ENCODE data around the gene VPS13D.

The VPS13D gene

GRCh38 chr1:12333036-12333785, 103.4 kb downstream of the VPS13D start:
- Histone ChIP-seq H3K4me1 (ENCODE audit: control insufficient read depth, insufficient read depth, low read length) (no peaks in the 10 kb centered on the region), H3K9ac (ENCODE audit: low read length) (no peak overlapping the region), H3K27me3 (ENCODE audit: control insufficient read depth, insufficient read depth, low read length) (no peaks in the 10 kb centered on the region), H3K36me3 (ENCODE audit: control insufficient read depth, insufficient read depth, low read length) (peaks cover 5% of the 10 kb centered on the region), H3K9me3 (ENCODE audit: control insufficient read depth, low read length) (no peaks in the 10 kb centered on the region), H3K4me3 (ENCODE audit: low read length) (no peak overlapping the region)

GRCh38 chr1:12335815-12336214, 106.0 kb downstream of the VPS13D start:
- H3K9me3 ChIP-seq (ENCODE audit: control insufficient read depth, low read length), result no peaks in the 10 kb centered on the region
- no peak overlapping the region for H3K9ac ChIP-seq (ENCODE audit: low read length)
- no peaks in the 10 kb centered on the region for H3K4me1 ChIP-seq (ENCODE audit: control insufficient read depth, insufficient read depth, low read length)
- peaks cover 5% of the 10 kb centered on the region for H3K36me3 ChIP-seq (ENCODE audit: control insufficient read depth, insufficient read depth, low read length)
- H3K4me3 ChIP-seq (ENCODE audit: low read length), result no peak overlapping the region
- H3K27me3 ChIP-seq (ENCODE audit: control insufficient read depth, insufficient read depth, low read length), result no peaks in the 10 kb centered on the region

- no peak overlapping the region for H3K9ac ChIP-seq (ENCODE audit: low read length)
- H3K4me3 ChIP-seq (ENCODE audit: low read length), result no peak overlapping the region
- H3K9me3 ChIP-seq (ENCODE audit: control insufficient read depth, low read length), result no peaks in the 10 kb centered on the region
- H3K36me3 ChIP-seq (ENCODE audit: control insufficient read depth, insufficient read depth, low read length), result peaks cover 5% of the 10 kb centered on the region
- H3K27me3 ChIP-seq (ENCODE audit: control insufficient read depth, insufficient read depth, low read length), result no peaks in the 10 kb centered on the region
- peaks cover 2% of the 10 kb centered on the region for H3K4me1 ChIP-seq (ENCODE audit: control insufficient read depth, insufficient read depth, low read length)
These were observed 106.6 kb downstream of the VPS13D start for GRCh38 chr1:12336413-12336812.

- no peaks in the 10 kb centered on the region for H3K27me3 ChIP-seq (ENCODE audit: control insufficient read depth, insufficient read depth, low read length)
- no peak overlapping the region for H3K9ac ChIP-seq (ENCODE audit: low read length)
- no peak overlapping the region for H3K4me3 ChIP-seq (ENCODE audit: low read length)
- H3K4me1 ChIP-seq (ENCODE audit: control insufficient read depth, insufficient read depth, low read length), result peaks cover 8% of the 10 kb centered on the region
- peaks cover 5% of the 10 kb centered on the region for H3K36me3 ChIP-seq (ENCODE audit: control insufficient read depth, insufficient read depth, low read length)
- H3K9me3 ChIP-seq (ENCODE audit: control insufficient read depth, low read length), result no peaks in the 10 kb centered on the region
These were observed 108.2 kb downstream of the VPS13D start for GRCh38 chr1:12338017-12338416.

- Histone ChIP-seq H3K36me3 (ENCODE audit: control insufficient read depth, insufficient read depth, low read length) (peaks cover 5% of the 10 kb centered on the region), H3K9me3 (ENCODE audit: control insufficient read depth, low read length) (no peaks in the 10 kb centered on the region), H3K4me1 (ENCODE audit: control insufficient read depth, insufficient read depth, low read length) (peaks cover 8% of the 10 kb centered on the region), H3K4me3 (ENCODE audit: low read length) (no peak overlapping the region), H3K9ac (ENCODE audit: low read length) (no peak overlapping the region), H3K27me3 (ENCODE audit: control insufficient read depth, insufficient read depth, low read length) (no peaks in the 10 kb centered on the region)
These were observed 109.0 kb downstream of the VPS13D start for GRCh38 chr1:12338823-12339222.

GRCh38 chr1:12339396-12339795, 109.6 kb downstream of the VPS13D start:
- Histone ChIP-seq H3K4me1 (ENCODE audit: control insufficient read depth, insufficient read depth, low read length) (peaks cover 8% of the 10 kb centered on the region), H3K36me3 (ENCODE audit: control insufficient read depth, insufficient read depth, low read length) (peaks cover 4% of the 10 kb centered on the region), H3K9ac (ENCODE audit: low read length) (no peak overlapping the region), H3K27me3 (ENCODE audit: control insufficient read depth, insufficient read depth, low read length) (no peaks in the 10 kb centered on the region), H3K9me3 (ENCODE audit: control insufficient read depth, low read length) (no peaks in the 10 kb centered on the region), H3K4me3 (ENCODE audit: low read length) (no peak overlapping the region)

- Histone ChIP-seq H3K27me3 (ENCODE audit: control insufficient read depth, insufficient read depth, low read length) (no peaks in the 10 kb centered on the region), H3K9me3 (ENCODE audit: control insufficient read depth, low read length) (no peaks in the 10 kb centered on the region), H3K4me1 (ENCODE audit: control insufficient read depth, insufficient read depth, low read length) (peaks cover 12% of the 10 kb centered on the region), H3K4me3 (ENCODE audit: low read length) (no peak overlapping the region), H3K36me3 (ENCODE audit: control insufficient read depth, insufficient read depth, low read length) (no peaks in the 10 kb centered on the region), H3K9ac (ENCODE audit: low read length) (no peak overlapping the region)
These were observed 110.1 kb downstream of the VPS13D start for GRCh38 chr1:12339811-12340543.

GRCh38 chr1:12340544-12340930, 110.7 kb downstream of the VPS13D start:
- Histone ChIP-seq H3K36me3 (ENCODE audit: control insufficient read depth, insufficient read depth, low read length) (peaks cover 2% of the 10 kb centered on the region), H3K4me1 (ENCODE audit: control insufficient read depth, insufficient read depth, low read length) (peaks cover 17% of the 10 kb centered on the region), H3K9me3 (ENCODE audit: control insufficient read depth, low read length) (no peaks in the 10 kb centered on the region), H3K4me3 (ENCODE audit: low read length) (no peak overlapping the region), H3K27me3 (ENCODE audit: control insufficient read depth, insufficient read depth, low read length) (no peaks in the 10 kb centered on the region), H3K9ac (ENCODE audit: low read length) (no peak overlapping the region)

- no peak overlapping the region for H3K9ac ChIP-seq (ENCODE audit: low read length)
- no peak overlapping the region for H3K4me3 ChIP-seq (ENCODE audit: low read length)
- no peaks in the 10 kb centered on the region for H3K27me3 ChIP-seq (ENCODE audit: control insufficient read depth, insufficient read depth, low read length)
- peaks cover 29% of the 10 kb centered on the region for H3K4me1 ChIP-seq (ENCODE audit: control insufficient read depth, insufficient read depth, low read length)
- no peaks in the 10 kb centered on the region for H3K9me3 ChIP-seq (ENCODE audit: control insufficient read depth, low read length)
- peaks cover 7% of the 10 kb centered on the region for H3K36me3 ChIP-seq (ENCODE audit: control insufficient read depth, insufficient read depth, low read length)
These were observed 111.8 kb downstream of the VPS13D start for GRCh38 chr1:12341667-12342066.

GRCh38 chr1:12342401-12343003, 112.7 kb downstream of the VPS13D start:
- Histone ChIP-seq H3K4me1 (ENCODE audit: control insufficient read depth, insufficient read depth, low read length) (peaks cover 35% of the 10 kb centered on the region), H3K4me3 (ENCODE audit: low read length) (no peak overlapping the region), H3K36me3 (ENCODE audit: control insufficient read depth, insufficient read depth, low read length) (peaks cover 7% of the 10 kb centered on the region), H3K9me3 (ENCODE audit: control insufficient read depth, low read length) (no peaks in the 10 kb centered on the region), H3K27me3 (ENCODE audit: control insufficient read depth, insufficient read depth, low read length) (no peaks in the 10 kb centered on the region), H3K9ac (ENCODE audit: low read length) (no peak overlapping the region)

GRCh38 chr1:12343823-12344487, 114.1 kb downstream of the VPS13D start:
- no peak overlapping the region for H3K4me3 ChIP-seq (ENCODE audit: low read length)
- H3K9ac ChIP-seq (ENCODE audit: low read length), result no peak overlapping the region
- H3K9me3 ChIP-seq (ENCODE audit: control insufficient read depth, low read length), result no peaks in the 10 kb centered on the region
- H3K4me1 ChIP-seq (ENCODE audit: control insufficient read depth, insufficient read depth, low read length), result peaks cover 35% of the 10 kb centered on the region
- peaks cover 9% of the 10 kb centered on the region for H3K36me3 ChIP-seq (ENCODE audit: control insufficient read depth, insufficient read depth, low read length)
- H3K27me3 ChIP-seq (ENCODE audit: control insufficient read depth, insufficient read depth, low read length), result no peaks in the 10 kb centered on the region

Measured in mucosa of stomach (tissue), 1 donor.